AG04450 (cell line): ENCODE data around the gene MYO1H. TPM values are rescaled to one million over a fixed set of nuclear protein-coding genes. Genes with fewer than 3 reads are reported as not detected.
"Not testable (repeated sequence)": the region's sequence is repeated elsewhere in the genome, so short reads cannot be mapped to it uniquely, and the experiment has no call there.

Experiments used
- CTCF ChIA-PET: fragments of 300-600, 350-600 bp; formaldehyde crosslinking; extraction: SDS; loops from one replicate; lab custom pipeline; 2022; ENCODE audit warnings: antibody characterized with exemption, inconsistent platforms; lab: Charles Lee
- POLR2A ChIA-PET: fragments of 350-600 bp; formaldehyde crosslinking; extraction: SDS; loops from one replicate; lab custom pipeline; 2021; ENCODE audit warnings: antibody characterized with exemption, inconsistent platforms; lab: Yijun Ruan, JAX
- DNase-seq: peaks from one replicate; pipeline ENCODE4 v3.0.0-alpha.2; 2011; ENCODE audit warnings: low read depth, low spot score
- H3K27ac ChIP-seq: one replicate; pipeline ENCODE4 v1.5.1; 2012; ENCODE audit warnings: low read depth, low read length, control low read depth
- H3K27me3 ChIP-seq: one replicate; pipeline ENCODE4 v1.6.0; 2012; ENCODE audit warnings: low read length; ENCODE audit not compliant: control insufficient read depth, insufficient read depth
- H3K4me3 ChIP-seq: 2 replicates; pipeline ENCODE4 v1.5.1; 2011; ENCODE audit warnings: mild to moderate bottlenecking, low read depth, low read length, control low read depth
- H3K9me3 ChIP-seq: 2 replicates; pipeline ENCODE4 v1.5.1; 2012; ENCODE audit warnings: low read length; ENCODE audit not compliant: control insufficient read depth, insufficient read depth
- polyA plus RNA-seq: library from polyadenylated mRNA; depleted of rRNA; stranded (reverse); fragments of >200 nt; gene quantifications from 2 replicates; pipeline ENCODE4 v1.2.3, GENCODE V29; 2011
- TF ChIP-seq, protein P1 (sequence below): IDR thresholded peaks from 2 replicates; pipeline ENCODE4 v1.5.1; 2011; ENCODE audit warnings: low read depth, low read length, control low read depth, inconsistent platforms

MYO1H gene
- polyA plus RNA-seq, 1 experiment = not detected

GRCh38 chr12:109394891-109395290 is 47.2 kb downstream of the MYO1H start:
- H3K27me3 ChIP-seq = peaks cover 2% of the 10 kb centered on the region
- no peaks in the 10 kb centered on the region for H3K9me3 ChIP-seq
- no peak overlapping the region for H3K4me3 ChIP-seq
- POLR2A ChIA-PET = no interaction called here
- TF ChIP-seq, protein P1, sequence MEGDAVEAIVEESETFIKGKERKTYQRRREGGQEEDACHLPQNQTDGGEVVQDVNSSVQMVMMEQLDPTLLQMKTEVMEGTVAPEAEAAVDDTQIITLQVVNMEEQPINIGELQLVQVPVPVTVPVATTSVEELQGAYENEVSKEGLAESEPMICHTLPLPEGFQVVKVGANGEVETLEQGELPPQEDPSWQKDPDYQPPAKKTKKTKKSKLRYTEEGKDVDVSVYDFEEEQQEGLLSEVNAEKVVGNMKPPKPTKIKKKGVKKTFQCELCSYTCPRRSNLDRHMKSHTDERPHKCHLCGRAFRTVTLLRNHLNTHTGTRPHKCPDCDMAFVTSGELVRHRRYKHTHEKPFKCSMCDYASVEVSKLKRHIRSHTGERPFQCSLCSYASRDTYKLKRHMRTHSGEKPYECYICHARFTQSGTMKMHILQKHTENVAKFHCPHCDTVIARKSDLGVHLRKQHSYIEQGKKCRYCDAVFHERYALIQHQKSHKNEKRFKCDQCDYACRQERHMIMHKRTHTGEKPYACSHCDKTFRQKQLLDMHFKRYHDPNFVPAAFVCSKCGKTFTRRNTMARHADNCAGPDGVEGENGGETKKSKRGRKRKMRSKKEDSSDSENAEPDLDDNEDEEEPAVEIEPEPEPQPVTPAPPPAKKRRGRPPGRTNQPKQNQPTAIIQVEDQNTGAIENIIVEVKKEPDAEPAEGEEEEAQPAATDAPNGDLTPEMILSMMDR = no peak
- CTCF ChIA-PET = interaction anchor here (0.7 to 3.3 kb wide), 15 partner anchors 8 to 285 kb away, joined by 3 to 38 read pairs (median 9); partner anchors contain the start of gene MYO1H
- H3K27ac ChIP-seq = no peak overlapping the region
- DNase-seq = no peak

DNA sequence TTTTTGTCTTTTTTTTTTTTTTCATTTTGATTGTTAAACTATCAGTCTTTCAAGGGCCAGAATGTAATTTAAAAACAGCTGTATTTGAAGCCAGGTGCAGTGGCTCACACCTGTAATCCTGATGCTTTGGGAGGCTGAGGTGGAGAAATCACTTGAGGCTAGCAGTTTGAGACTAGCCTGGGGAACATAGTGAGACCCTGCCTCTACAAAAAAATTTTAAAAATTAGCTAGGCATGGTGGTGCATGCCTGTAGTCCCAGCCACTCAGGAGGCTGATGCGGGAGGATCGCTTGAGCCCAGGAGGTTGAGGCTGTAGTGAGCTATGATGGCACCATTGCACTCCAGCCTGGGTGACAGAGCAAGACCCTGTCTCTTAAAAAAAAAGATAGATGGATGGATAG is 57.1 kb downstream of the MYO1H start:
- H3K4me3 ChIP-seq, H3K9me3 ChIP-seq, H3K27me3 ChIP-seq, H3K27ac ChIP-seq, DNase-seq: not testable (repeated sequence)
- ChIA-PET POLR2A (interaction anchor here (0.7 kb wide), 1 partner anchor 368 kb away, joined by 3 read pairs; no protein-coding TSS in a partner anchor), CTCF (interaction anchor here (6.0 kb wide), 1 partner anchor 11 kb away, joined by 34 read pairs; no protein-coding TSS in a partner anchor)

- DNase-seq, H3K4me3 ChIP-seq, H3K9me3 ChIP-seq, POLR2A ChIA-PET, H3K27me3 ChIP-seq, H3K27ac ChIP-seq: not testable (repeated sequence)
- CTCF ChIA-PET = interaction anchor here (1.4 to 6.0 kb wide), 2 partner anchors 12 to 22 kb away, joined by 4 to 34 read pairs; no protein-coding TSS in a partner anchor
These were observed 58.4 kb downstream of the MYO1H start for GRCh38 chr12:109406147-109406546.

- ChIA-PET POLR2A (no interaction called here), CTCF (interaction anchor here (1.3 to 2.2 kb wide), 2 partner anchors 9 to 21 kb away, joined by 3 to 13 read pairs; no protein-coding TSS in a partner anchor)
- peaks cover 12% of the 10 kb centered on the region for H3K27me3 ChIP-seq
- TF ChIP-seq, protein P1 = no peak
- H3K27ac ChIP-seq = no peak overlapping the region
- H3K4me3 ChIP-seq = no peak overlapping the region
- DNase-seq = no peak
- H3K9me3 ChIP-seq = no peaks in the 10 kb centered on the region; the same call in 1 of the 2 replicates
These were observed 71.3 kb downstream of the MYO1H start for GRCh38 chr12:109418848-109419480.

GRCh38 chr12:109421355-109422087 is 73.8 kb downstream of the MYO1H start:
- no peak overlapping the region for H3K4me3 ChIP-seq
- ChIA-PET POLR2A (interaction anchor here (0.7 kb wide), 1 partner anchor 185 kb away, joined by 3 read pairs; no protein-coding TSS in a partner anchor), CTCF (interaction anchor here (1.0 to 2.3 kb wide), 4 partner anchors 11 to 32 kb away, joined by 3 to 18 read pairs (median 4); no protein-coding TSS in a partner anchor)
- H3K27ac ChIP-seq = no peak overlapping the region
- H3K27me3 ChIP-seq = peaks cover 14% of the 10 kb centered on the region
- H3K9me3 ChIP-seq = no peaks in the 10 kb centered on the region; the same call in 1 of the 2 replicates
- TF ChIP-seq, protein P1 = no peak
- DNase-seq = no peak
